ENCODE data around the gene BATF.
A peak's percentile ranks its signal among the peaks of the same experiment; 100 is the strongest.

BATF gene

GRCh38 chr14:75501080-75501479, 21.2 kb upstream of the BATF start:
- DNase-seq: no peak

GRCh38 chr14:75504411-75504810, 17.9 kb upstream of the BATF start:
- DNase-seq: no peak

GRCh38 chr14:75506930-75507329, 15.3 kb upstream of the BATF start:
- no peak for DNase-seq

GRCh38 chr14:75510547-75510946, 11.7 kb upstream of the BATF start:
- no peak for DNase-seq

GRCh38 chr14:75511201-75511600, 11.1 kb upstream of the BATF start:
- DNase-seq: no peak

- DNase-seq: peak; percentile 20
Measured at GRCh38 chr14:75513911-75514672, 8.2 kb upstream of the BATF start.

GRCh38 chr14:75514673-75515628, 7.3 kb upstream of the BATF start:
- DNase-seq: peak; percentile 57

GRCh38 chr14:75515629-75515996, 6.7 kb upstream of the BATF start:
- no peak for DNase-seq

GRCh38 chr14:75518625-75519024, 3.6 kb upstream of the BATF start:
- no peak for DNase-seq

GRCh38 chr14:75519394-75519793, 2.9 kb upstream of the BATF start:
- no peak for DNase-seq

GRCh38 chr14:75519826-75520728, 2.2 kb upstream of the BATF start:
- DNase-seq: no peak

- no peak for DNase-seq
Measured at GRCh38 chr14:75520852-75521251, 1.4 kb upstream of the BATF start.

GRCh38 chr14:75521415-75522199, 662 bp upstream of the BATF start:
- DNase-seq: no peak

GRCh38 chr14:75522983-75523318, 682 bp downstream of the BATF start:
- no peak for DNase-seq

- no peak for DNase-seq
Measured at GRCh38 chr14:75523771-75524171, 1.5 kb downstream of the BATF start.

GRCh38 chr14:75525969-75526368, 3.7 kb downstream of the BATF start:
- DNase-seq: no peak

GRCh38 chr14:75527449-75528163, 5.3 kb downstream of the BATF start:
- no peak for DNase-seq

- no peak for DNase-seq
Measured at GRCh38 chr14:75531256-75531655, 9.0 kb downstream of the BATF start.

- DNase-seq: no peak
Measured at GRCh38 chr14:75531660-75532317, 9.5 kb downstream of the BATF start.

- no peak for DNase-seq
Measured at GRCh38 chr14:75533791-75534555, 11.7 kb downstream of the BATF start.
